A549 (cell line): ENCODE measurements around the gene ST6GAL1. TPM values are rescaled to one million over a fixed set of nuclear protein-coding genes. Genes with fewer than 3 reads are reported as not detected.

ENCODE experiments used
- ATAC-seq, 2 experiments: fragments of 200-7000 bp in 1 of 2; fragments of >200 bp in 1 of 2; cut with Nextera tagmentation in 1 of 2; cut with Tn5 transposase in 1 of 2; 3 replicates each; pipeline versions ENCODE4 v1.8.0 to v1.9.1; 2018 to 2020; ENCODE audit warnings: mild to moderate bottlenecking in 1 of 2, moderate library complexity in 1 of 2
- CTCF ChIA-PET: fragments of 300-600 bp; sonication (Branson Sonifier 250); formaldehyde crosslinking; extraction: SDS; loops from one replicate; lab custom pipeline; 2021; ENCODE audit warnings: antibody characterized with exemption, inconsistent platforms; lab: Yijun Ruan, JAX
- POLR2A ChIA-PET: fragments of 350-600 bp; formaldehyde crosslinking; extraction: SDS; loops from one replicate; lab custom pipeline; 2021; ENCODE audit warnings: antibody characterized with exemption, inconsistent platforms; lab: Yijun Ruan, JAX
- DNase-seq, 2 experiments: peaks; one replicate each; pipeline versions ENCODE4 v3.0.0 to v3.0.0-alpha.2; 2011 to 2016; ENCODE audit warnings: low read depth in 1 of 2, low spot score in 1 of 2
- FAIRE-seq: peaks from 2 replicates; lab custom pipeline; 2011; peaks lifted over from hg19 to GRCh38; lab: Jason Lieb, UNC
- H3K27ac ChIP-seq, 2 experiments: fragments of >200 bp; sonication (Bioruptor Twin); formaldehyde crosslinking; 3 replicates each; pipeline ENCODE4 v1.5.1; 2016 to 2017
- H3K4me1 ChIP-seq: fragments of >200 bp; sonication (Bioruptor Twin); formaldehyde crosslinking; 3 replicates; pipeline ENCODE4 v1.6.1; 2016
- H3K4me2 ChIP-seq: fragments of >200 bp; sonication (Bioruptor Twin); formaldehyde crosslinking; 3 replicates; pipeline ENCODE4 v1.6.1; 2016
- H3K4me3 ChIP-seq: fragments of >200 bp; sonication (Bioruptor Twin); formaldehyde crosslinking; 3 replicates; pipeline ENCODE4 v1.5.1; 2016
- H3K9me3 ChIP-seq: fragments of >200 bp; sonication (Bioruptor Twin); formaldehyde crosslinking; 3 replicates; pipeline ENCODE4 v1.6.1; 2016
- CBX8 ChIP-seq: fragments of 200-600 bp; sonication (generic); IDR thresholded peaks from 2 replicates; pipeline ENCODE4 v1.6.1; 2016
- CEBPB ChIP-seq, 2 experiments: fragments of >200 bp in 1 of 2; sonication (Bioruptor Twin) in 1 of 2; formaldehyde crosslinking in 1 of 2; IDR thresholded peaks; 2 replicates each; pipeline ENCODE4 v1.6.1; 2012 to 2016
- CHD2 ChIP-seq: fragments of 150-350 bp; IDR thresholded peaks from 2 replicates; pipeline ENCODE4 v1.6.1; 2014; ENCODE audit warnings: low read length; ENCODE audit not compliant: partially characterized antibody
- CHD4 ChIP-seq: fragments of 200-600 bp; sonication (generic); IDR thresholded peaks from 2 replicates; pipeline ENCODE4 v1.6.1; 2016; ENCODE audit warnings: antibody characterized with exemption, mild to moderate bottlenecking, borderline replicate concordance
- EHF ChIP-seq: fragments of 250-450 bp; sonication (Bioruptor Pico); IDR thresholded peaks from 2 replicates; pipeline ENCODE4 v1.5.0; 2020; ENCODE audit warnings: mild to moderate bottlenecking
- FOSB ChIP-seq: fragments of 250-450 bp; sonication (Bioruptor Pico); IDR thresholded peaks from 2 replicates; pipeline ENCODE4 v1.5.0; 2020; ENCODE audit warnings: mild to moderate bottlenecking, moderate library complexity
- FOXS1 ChIP-seq: fragments of 250-450 bp; sonication (Bioruptor Pico); IDR thresholded peaks from 2 replicates; pipeline ENCODE4 v1.5.0; 2020; ENCODE audit warnings: mild to moderate bottlenecking, moderate library complexity
- GATA3 ChIP-seq: IDR thresholded peaks from 2 replicates; pipeline ENCODE4 v1.6.1; 2012; ENCODE audit warnings: borderline replicate concordance
- HDAC2 ChIP-seq: fragments of 200-600 bp; sonication (generic); IDR thresholded peaks from 2 replicates; pipeline ENCODE4 v1.6.1; 2016
- HOXA7 ChIP-seq: fragments of 250-450 bp; sonication (Bioruptor Pico); IDR thresholded peaks from 2 replicates; pipeline ENCODE4 v1.5.0; 2020; ENCODE audit warnings: mild to moderate bottlenecking, moderate library complexity
- HOXB13 ChIP-seq: fragments of 250-450 bp; sonication (Bioruptor Pico); IDR thresholded peaks from 2 replicates; pipeline ENCODE4 v1.5.0; 2020; ENCODE audit warnings: low read depth, mild to moderate bottlenecking, moderate library complexity
- JUN ChIP-seq, 2 experiments: fragments of >200 bp; sonication (Bioruptor Twin); formaldehyde crosslinking; IDR thresholded peaks; 2 replicates in 1 of 2; 3 replicates in 1 of 2; pipeline ENCODE4 v1.6.1; 2016 to 2017
- KDM1A ChIP-seq: fragments of 200-600 bp; sonication (generic); IDR thresholded peaks from 2 replicates; pipeline ENCODE4 v1.6.1; 2016; ENCODE audit warnings: low read depth, mild to moderate bottlenecking
- KDM5A ChIP-seq: fragments of 200-600 bp; sonication (generic); IDR thresholded peaks from 2 replicates; pipeline ENCODE4 v1.6.1; 2016; ENCODE audit warnings: antibody characterized with exemption, mild to moderate bottlenecking
- NPAS2 ChIP-seq: fragments of 250-450 bp; sonication (Bioruptor Pico); IDR thresholded peaks from 2 replicates; pipeline ENCODE4 v1.8.0; 2022; ENCODE audit warnings: mild to moderate bottlenecking, moderate library complexity, borderline replicate concordance
- NR3C1 ChIP-seq: fragments of >200 bp; sonication (Bioruptor Twin); formaldehyde crosslinking; IDR thresholded peaks from 3 replicates; pipeline ENCODE4 v1.6.1; 2017
- RARB ChIP-seq: fragments of 250-450 bp; sonication (Bioruptor Pico); IDR thresholded peaks from 2 replicates; pipeline ENCODE4 v1.8.0; 2021; ENCODE audit warnings: mild to moderate bottlenecking, moderate library complexity
- RFX5 ChIP-seq: fragments of 450-650 bp; IDR thresholded peaks from 2 replicates; pipeline ENCODE4 v1.7.1; 2014; ENCODE audit warnings: antibody characterized with exemption, mild to moderate bottlenecking, moderate library complexity
- SMC3 ChIP-seq: fragments of >200 bp; sonication (Bioruptor Twin); formaldehyde crosslinking; IDR thresholded peaks from 3 replicates; pipeline ENCODE4 v1.6.1; 2018; ENCODE audit warnings: inconsistent platforms
- SREBF2 ChIP-seq: fragments of 450-650 bp; IDR thresholded peaks from 2 replicates; pipeline ENCODE4 v1.6.1; 2014; ENCODE audit warnings: mild to moderate bottlenecking, moderate library complexity
- ZC3H11A ChIP-seq: fragments of 450-650 bp; IDR thresholded peaks from 2 replicates; pipeline ENCODE4 v1.6.1; 2014; ENCODE audit warnings: antibody characterized with exemption, mild to moderate bottlenecking
- ZNF302 ChIP-seq: fragments of 250-450 bp; sonication (Bioruptor Pico); IDR thresholded peaks from 2 replicates; pipeline ENCODE4 v1.9.0; 2021; ENCODE audit warnings: inconsistent platforms, mild to moderate bottlenecking, moderate library complexity
- WGBS: methylation state at CpG from one replicate; pipeline ENCODE4 v1.1.6; 2017; ENCODE audit errors: missing lambda C conversion rate; 5-methylcytosine and 5-hydroxymethylcytosine counted together
- polyA plus RNA-seq, 4 experiments: library from polyadenylated mRNA; depleted of rRNA in 3 of 4; stranded (reverse); fragments of >200 nt; fragmentation: RNase III in 1 of 4; extraction: RNeasy Plus Mini Kit Qiagen cat#74134 plus additional on column Dnase treatment in 1 of 4; gene quantifications; 2 replicates in 3 of 4; 3 replicates in 1 of 4; pipeline ENCODE4 v1.2.3, GENCODE V29; 2011 to 2017
- TF ChIP-seq, protein P1 (sequence below): fragments of >200 bp; sonication (Bioruptor Twin); formaldehyde crosslinking; IDR thresholded peaks from 3 replicates; pipeline ENCODE4 v1.6.1; 2016
- TF ChIP-seq, protein P2 (sequence below): IDR thresholded peaks from 2 replicates; pipeline ENCODE4 v1.6.1; 2012
- TF ChIP-seq, protein P3 (sequence below): fragments of >200 bp; sonication (Bioruptor Twin); formaldehyde crosslinking; IDR thresholded peaks from 2 replicates; pipeline ENCODE4 v1.6.1; 2016

ST6GAL1 gene
- polyA plus RNA-seq, 2 of the 4 experiments (the other 2 are of a cell fraction), result 3.9 to 6.5 TPM

DNA sequence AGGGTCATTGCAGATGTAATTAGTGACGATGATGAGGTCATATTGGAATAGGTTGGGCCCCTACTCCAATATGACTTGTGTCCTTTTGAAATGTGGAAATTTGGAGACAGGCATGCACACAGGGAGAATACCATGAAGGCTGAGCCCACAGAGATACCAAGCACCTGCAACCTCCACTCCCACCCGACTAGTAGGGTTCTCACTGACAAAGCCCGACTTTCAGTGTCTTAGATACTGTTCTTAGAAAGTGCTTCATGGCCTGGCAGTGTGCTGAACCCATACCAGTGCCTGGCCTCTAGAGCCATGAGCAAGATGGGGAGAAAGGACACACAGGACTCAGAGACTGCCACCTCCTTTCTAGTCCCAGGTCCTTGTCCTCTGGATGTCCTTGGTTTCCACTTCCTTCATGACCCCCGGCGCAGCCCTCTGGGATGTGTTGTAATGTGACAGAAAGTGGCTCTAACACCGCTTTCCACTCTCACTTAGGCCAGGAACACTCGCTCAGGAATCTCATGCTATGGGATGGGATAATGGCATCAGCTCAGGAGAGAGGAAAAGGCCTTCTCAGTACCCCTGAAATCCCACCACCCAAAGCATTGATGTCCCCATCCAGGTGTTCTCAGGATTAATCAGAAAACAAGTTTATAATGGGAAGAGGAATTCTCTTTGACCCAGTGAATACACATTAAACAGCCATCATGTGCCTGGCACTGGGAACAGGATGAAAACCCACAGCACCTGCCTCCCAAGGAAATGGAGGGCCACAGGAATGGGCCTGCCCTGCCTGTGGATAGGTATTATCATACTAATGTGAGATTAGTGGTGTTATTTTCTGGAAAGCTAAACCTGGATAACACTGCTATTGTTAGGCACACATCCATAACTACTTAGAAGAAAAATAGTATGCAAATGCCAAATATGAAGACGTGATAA, 149.0 kb downstream of the ST6GAL1 start:
- no peaks in the 10 kb centered on the region for H3K9me3 ChIP-seq
- no peak for FAIRE-seq
- ChIA-PET CTCF (no interaction called here), POLR2A (no interaction called here)
- no peak overlapping the region for H3K27ac ChIP-seq
- ATAC-seq, result no peak
- no peak overlapping the region for H3K4me2 ChIP-seq
- no peak overlapping the region for H3K4me3 ChIP-seq
- no peak for DNase-seq
- no peaks in the 10 kb centered on the region for H3K4me1 ChIP-seq
- WGBS, result 77% methylated on average over 6 of the region's 8 CpGs
- TF ChIP-seq HOXA7 (CRISPR knock-in tag) (no peak), SMC3 (no peak), SREBF2 (no peak), CHD2 (no peak), KDM5A (no peak), HDAC2 (no peak), NR3C1 (no peak), JUN (IDR thresholded peaks at IDR 0.05) (no peak), ZC3H11A (no peak), CBX8 (no peak), ZNF302 (CRISPR knock-in tag) (no peak)
- TF ChIP-seq, all 56 proteins: peak for 0

DNA sequence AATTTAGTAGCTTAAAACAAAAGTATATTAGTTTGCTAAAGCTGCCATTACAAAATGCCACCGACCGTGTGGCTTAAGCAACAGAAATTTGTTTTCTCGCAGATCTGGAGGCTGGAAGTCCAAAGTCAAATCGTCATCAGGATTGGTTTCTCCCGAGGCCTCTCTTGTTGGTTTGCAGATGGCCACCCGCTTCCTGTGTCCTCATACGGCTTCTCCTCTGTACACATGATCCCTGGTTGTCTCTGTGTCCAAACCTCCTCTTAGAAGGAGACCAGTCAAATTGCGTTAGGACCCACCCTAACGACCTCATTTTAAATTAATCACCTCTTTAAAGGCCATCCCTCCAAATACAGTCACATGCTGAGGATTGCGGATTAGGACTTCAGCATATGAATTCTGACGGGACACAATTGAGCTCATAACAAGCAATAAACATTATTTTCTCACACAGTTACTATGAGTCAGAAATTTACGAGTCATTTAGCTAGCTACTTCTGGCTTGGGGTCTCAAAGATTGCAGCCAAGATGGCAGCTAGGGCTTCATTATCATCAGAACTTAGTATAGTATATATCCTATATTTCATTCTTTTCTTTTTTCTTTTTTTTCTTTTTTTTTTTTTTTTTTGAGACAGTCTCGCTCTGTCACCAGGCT, 150.6 kb downstream of the ST6GAL1 start:
- H3K4me2 ChIP-seq, result no peak overlapping the region
- no peak for ATAC-seq
- WGBS, result 86% methylated on average over 13 of the region's 13 CpGs
- H3K4me3 ChIP-seq, result no peak overlapping the region
- H3K9me3 ChIP-seq, result no peaks in the 10 kb centered on the region
- no peak for FAIRE-seq
- no peak overlapping the region for H3K27ac ChIP-seq
- H3K4me1 ChIP-seq, result no peaks in the 10 kb centered on the region
- TF ChIP-seq FOSB (no peak), RARB (no peak), EHF (no peak), HOXB13 (no peak), SMC3 (no peak), JUN (IDR thresholded peaks at IDR 0.05) (no peak), HDAC2 (no peak), RFX5 (no peak), KDM1A (no peak), ZC3H11A (no peak)
- ChIA-PET POLR2A (no interaction called here), CTCF (no interaction called here)
- DNase-seq, result no peak

DNA sequence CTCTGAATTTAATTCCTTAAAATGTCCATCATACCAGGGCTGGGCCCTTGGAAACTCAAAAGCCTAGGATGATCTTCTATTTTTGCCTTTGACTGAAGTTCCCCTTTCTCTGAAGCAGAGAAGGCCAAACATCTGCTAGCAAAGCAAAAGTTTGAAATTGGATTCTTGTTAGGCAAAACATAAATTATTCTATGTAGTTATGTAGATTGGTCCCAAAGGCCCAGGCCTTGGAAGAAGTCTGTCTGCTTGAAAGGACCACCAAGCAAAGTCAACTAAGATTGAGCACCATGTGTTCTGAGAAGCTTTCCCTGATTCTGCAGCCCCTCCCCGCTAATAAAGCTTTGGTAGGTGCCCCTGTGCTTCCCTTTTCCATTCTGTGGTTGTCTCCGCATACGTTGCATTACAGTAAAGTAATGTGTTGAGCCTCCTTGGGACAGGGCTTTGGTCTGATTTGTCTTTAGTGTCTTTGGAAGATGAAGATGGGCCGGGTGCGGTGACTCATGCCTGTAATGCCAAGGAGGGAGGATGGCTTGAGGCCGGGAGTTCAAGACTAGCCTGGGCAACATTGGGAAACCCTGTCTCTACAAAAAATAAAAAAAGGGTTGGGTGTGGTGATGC, 152.5 kb downstream of the ST6GAL1 start:
- no peaks in the 10 kb centered on the region; the same call in 2 of the 3 replicates for H3K9me3 ChIP-seq
- no peak for ATAC-seq
- H3K4me1 ChIP-seq, result no peaks in the 10 kb centered on the region
- no peak overlapping the region for H3K4me2 ChIP-seq
- H3K4me3 ChIP-seq, result no peak overlapping the region
- CTCF ChIA-PET, result interaction anchor here (1.2 kb wide), 1 partner anchor 18 kb away, joined by 3 read pairs; no protein-coding TSS in a partner anchor
- DNase-seq, result no peak
- TF ChIP-seq GATA3, result no peak
- TF ChIP-seq, protein P1, sequence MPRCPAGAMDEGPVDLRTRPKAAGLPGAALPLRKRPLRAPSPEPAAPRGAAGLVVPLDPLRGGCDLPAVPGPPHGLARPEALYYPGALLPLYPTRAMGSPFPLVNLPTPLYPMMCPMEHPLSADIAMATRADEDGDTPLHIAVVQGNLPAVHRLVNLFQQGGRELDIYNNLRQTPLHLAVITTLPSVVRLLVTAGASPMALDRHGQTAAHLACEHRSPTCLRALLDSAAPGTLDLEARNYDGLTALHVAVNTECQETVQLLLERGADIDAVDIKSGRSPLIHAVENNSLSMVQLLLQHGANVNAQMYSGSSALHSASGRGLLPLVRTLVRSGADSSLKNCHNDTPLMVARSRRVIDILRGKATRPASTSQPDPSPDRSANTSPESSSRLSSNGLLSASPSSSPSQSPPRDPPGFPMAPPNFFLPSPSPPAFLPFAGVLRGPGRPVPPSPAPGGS, result no peak
- no peak for TF ChIP-seq CHD4
- no peak for TF ChIP-seq NR3C1
- no peak for TF ChIP-seq NPAS2 (CRISPR knock-in tag)
- TF ChIP-seq CEBPB (IDR thresholded peaks at IDR 0.05), result no peak
- TF ChIP-seq, protein P2, sequence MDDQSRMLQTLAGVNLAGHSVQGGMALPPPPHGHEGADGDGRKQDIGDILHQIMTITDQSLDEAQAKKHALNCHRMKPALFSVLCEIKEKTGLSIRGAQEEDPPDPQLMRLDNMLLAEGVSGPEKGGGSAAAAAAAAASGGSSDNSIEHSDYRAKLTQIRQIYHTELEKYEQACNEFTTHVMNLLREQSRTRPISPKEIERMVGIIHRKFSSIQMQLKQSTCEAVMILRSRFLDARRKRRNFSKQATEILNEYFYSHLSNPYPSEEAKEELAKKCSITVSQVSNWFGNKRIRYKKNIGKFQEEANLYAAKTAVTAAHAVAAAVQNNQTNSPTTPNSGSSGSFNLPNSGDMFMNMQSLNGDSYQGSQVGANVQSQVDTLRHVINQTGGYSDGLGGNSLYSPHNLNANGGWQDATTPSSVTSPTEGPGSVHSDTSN, result no peak
- no peak for TF ChIP-seq FOXS1 (CRISPR knock-in tag)
- TF ChIP-seq EHF, result no peak
- TF ChIP-seq, protein P3, sequence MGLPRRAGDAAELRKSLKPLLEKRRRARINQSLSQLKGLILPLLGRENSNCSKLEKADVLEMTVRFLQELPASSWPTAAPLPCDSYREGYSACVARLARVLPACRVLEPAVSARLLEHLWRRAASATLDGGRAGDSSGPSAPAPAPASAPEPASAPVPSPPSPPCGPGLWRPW, result no peak
- H3K27ac ChIP-seq, result no peak overlapping the region
- WGBS, result 86% methylated on average over 6 of the region's 6 CpGs
- POLR2A ChIA-PET, result no interaction called here
- FAIRE-seq, result no peak
